BJ (cell line): Measurements from ENCODE around the gene ASB17. TPM values are rescaled to one million over a fixed set of nuclear protein-coding genes. Genes with fewer than 3 reads are reported as not detected.
"Not testable (repeated sequence)": the region's sequence is repeated elsewhere in the genome, so short reads cannot be mapped to it uniquely, and the experiment has no call there.

Experiments used
- CTCF ChIA-PET: fragments of 350-600 bp; formaldehyde crosslinking; extraction: SDS; loops from one replicate; lab custom pipeline; 2021; ENCODE audit warnings: antibody characterized with exemption, inconsistent platforms; lab: Yijun Ruan, JAX
- POLR2A ChIA-PET: fragments of 300-600 bp; sonication (Branson Sonifier 250); formaldehyde crosslinking; extraction: SDS; loops from one replicate; lab custom pipeline; 2021; ENCODE audit warnings: antibody characterized with exemption; lab: Charles Lee
- DNase-seq: peaks from one replicate; pipeline ENCODE4 v3.0.0-alpha.2; 2011; ENCODE audit warnings: low read depth
- H3K27me3 ChIP-seq: 2 replicates; pipeline ENCODE4 v1.6.0; 2011; ENCODE audit warnings: low read length; ENCODE audit not compliant: control insufficient read depth, insufficient read depth
- H3K36me3 ChIP-seq: 2 replicates; pipeline ENCODE4 v1.5.1; 2011; ENCODE audit warnings: low read length; ENCODE audit not compliant: control insufficient read depth, insufficient read depth
- H3K4me3 ChIP-seq: 2 replicates; pipeline ENCODE4 v1.5.1; 2011; ENCODE audit warnings: low read depth, mild to moderate bottlenecking, control low read depth, low read length
- polyA plus RNA-seq: library from polyadenylated mRNA; depleted of rRNA; stranded (reverse); fragments of >200 nt; gene quantifications from 2 replicates; pipeline ENCODE4 v1.2.3, GENCODE V29; 2011
- TF ChIP-seq, protein P1 (sequence below): IDR thresholded peaks from 2 replicates; pipeline ENCODE4 v1.5.1; 2011; ENCODE audit warnings: low read depth, mild to moderate bottlenecking, control low read depth, inconsistent platforms, low read length, moderate library complexity; ENCODE audit not compliant: insufficient read depth

ASB17 gene
- polyA plus RNA-seq, 1 experiment = not detected

DNA sequence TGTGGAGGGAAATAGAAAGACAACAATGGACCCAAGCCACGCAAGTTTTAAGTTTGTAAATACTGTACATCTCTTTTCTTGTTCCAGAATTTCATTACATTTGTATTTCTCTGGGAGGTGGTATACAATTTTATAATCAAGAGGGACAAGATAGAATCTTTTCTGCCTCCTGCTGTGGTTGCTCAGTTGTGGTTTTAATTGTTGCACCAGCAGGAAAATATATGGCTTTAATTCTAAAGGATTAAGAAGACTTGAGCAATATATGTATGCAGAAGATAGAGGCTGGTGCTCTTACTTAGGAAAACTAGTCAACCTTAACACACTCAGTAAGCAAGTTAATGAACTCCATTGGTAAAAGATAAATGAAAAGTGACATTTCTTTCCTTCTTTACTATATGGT is 19.8 kb upstream of the ASB17 start:
- POLR2A ChIA-PET = no interaction called here
- CTCF ChIA-PET = interaction anchor here (1.6 kb wide), 1 partner anchor 16 kb away, joined by 3 read pairs; no protein-coding TSS in a partner anchor
- DNase-seq = no peak
- TF ChIP-seq, protein P1, sequence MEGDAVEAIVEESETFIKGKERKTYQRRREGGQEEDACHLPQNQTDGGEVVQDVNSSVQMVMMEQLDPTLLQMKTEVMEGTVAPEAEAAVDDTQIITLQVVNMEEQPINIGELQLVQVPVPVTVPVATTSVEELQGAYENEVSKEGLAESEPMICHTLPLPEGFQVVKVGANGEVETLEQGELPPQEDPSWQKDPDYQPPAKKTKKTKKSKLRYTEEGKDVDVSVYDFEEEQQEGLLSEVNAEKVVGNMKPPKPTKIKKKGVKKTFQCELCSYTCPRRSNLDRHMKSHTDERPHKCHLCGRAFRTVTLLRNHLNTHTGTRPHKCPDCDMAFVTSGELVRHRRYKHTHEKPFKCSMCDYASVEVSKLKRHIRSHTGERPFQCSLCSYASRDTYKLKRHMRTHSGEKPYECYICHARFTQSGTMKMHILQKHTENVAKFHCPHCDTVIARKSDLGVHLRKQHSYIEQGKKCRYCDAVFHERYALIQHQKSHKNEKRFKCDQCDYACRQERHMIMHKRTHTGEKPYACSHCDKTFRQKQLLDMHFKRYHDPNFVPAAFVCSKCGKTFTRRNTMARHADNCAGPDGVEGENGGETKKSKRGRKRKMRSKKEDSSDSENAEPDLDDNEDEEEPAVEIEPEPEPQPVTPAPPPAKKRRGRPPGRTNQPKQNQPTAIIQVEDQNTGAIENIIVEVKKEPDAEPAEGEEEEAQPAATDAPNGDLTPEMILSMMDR = no peak
- Histone ChIP-seq H3K27me3 (no peaks in the 10 kb centered on the region; the same call in 1 of the 2 replicates), H3K36me3 (no peaks in the 10 kb centered on the region), H3K4me3 (no peak overlapping the region)

DNA sequence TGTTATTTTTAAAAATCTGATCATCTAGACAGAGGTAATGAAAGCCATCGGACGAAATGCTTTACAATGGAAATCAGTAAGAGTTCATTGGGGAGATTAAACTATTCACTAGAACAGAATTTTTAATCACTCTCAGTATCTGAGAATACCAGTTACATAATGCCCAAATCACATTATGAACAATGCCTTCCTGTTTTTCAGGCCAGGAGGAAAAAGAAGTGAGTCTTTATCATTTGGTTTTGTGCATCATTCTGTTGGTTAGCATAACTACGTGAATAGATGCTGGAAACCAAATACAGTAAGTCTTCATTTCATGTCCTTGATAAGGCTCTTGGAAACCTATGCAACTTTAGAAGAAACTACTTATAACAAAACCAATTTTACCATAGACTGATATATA is 18.0 kb upstream of the ASB17 start:
- Histone ChIP-seq H3K4me3 (no peak overlapping the region), H3K36me3 (no peaks in the 10 kb centered on the region), H3K27me3 (no peaks in the 10 kb centered on the region; the same call in 1 of the 2 replicates)
- no peak for DNase-seq
- ChIA-PET CTCF (interaction anchor here (1.6 kb wide), 1 partner anchor 14 kb away, joined by 3 read pairs; no protein-coding TSS in a partner anchor), POLR2A (no interaction called here)
- TF ChIP-seq, protein P1 = no peak

- DNase-seq, POLR2A ChIA-PET: not testable (repeated sequence)
These were observed 10.8 kb upstream of the ASB17 start for GRCh38 chr1:75943037-75943436.

DNA sequence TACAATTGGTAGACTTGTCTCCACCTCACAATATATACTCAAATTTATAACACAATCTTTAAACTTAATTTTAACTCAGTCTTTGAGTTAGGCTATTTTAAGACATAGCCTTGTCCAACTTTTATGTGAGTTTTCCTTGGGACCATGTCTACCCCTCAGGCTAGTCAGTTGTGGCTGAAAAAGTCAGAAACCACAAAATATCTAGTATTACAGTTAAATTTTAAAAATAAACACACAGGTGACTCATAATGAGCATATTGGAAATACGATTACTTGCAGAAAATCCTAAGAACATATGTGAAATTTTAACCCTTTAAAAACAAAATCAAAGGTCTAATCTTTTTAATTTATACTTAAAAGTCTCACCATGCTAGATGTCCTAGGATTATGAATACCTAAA is 4.8 kb upstream of the ASB17 start:
- no peak overlapping the region for H3K4me3 ChIP-seq
- TF ChIP-seq, protein P1 = no peak
- ChIA-PET POLR2A (no interaction called here), CTCF (no interaction called here)
- DNase-seq = peak; percentile 31
- no peaks in the 10 kb centered on the region for H3K27me3 ChIP-seq
- no peaks in the 10 kb centered on the region for H3K36me3 ChIP-seq

More at GRCh38 chr1:75943037-75943436, 10.8 kb upstream of the ASB17 start:
- H3K4me3 ChIP-seq, H3K27me3 ChIP-seq, H3K36me3 ChIP-seq, CTCF ChIA-PET: not testable (repeated sequence)

GRCh38 chr1:75922698-75923097 is 9.5 kb downstream of the ASB17 start:
- TF ChIP-seq, protein P1 = no peak
- DNase-seq = no peak
- H3K36me3 ChIP-seq = no peaks in the 10 kb centered on the region
- POLR2A ChIA-PET = no interaction called here
- H3K27me3 ChIP-seq = no peaks in the 10 kb centered on the region
- H3K4me3 ChIP-seq = no peak overlapping the region
- CTCF ChIA-PET = no interaction called here

GRCh38 chr1:75916834-75917233 is 15.4 kb downstream of the ASB17 start:
- POLR2A ChIA-PET = no interaction called here

More at GRCh38 chr1:75916834-75917233, 15.4 kb downstream of the ASB17 start:
- Histone ChIP-seq H3K27me3 (no peaks in the 10 kb centered on the region), H3K4me3 (no peak overlapping the region), H3K36me3 (no peaks in the 10 kb centered on the region)
- DNase-seq = no peak
- CTCF ChIA-PET = no interaction called here
- TF ChIP-seq, protein P1 = no peak
